ENCODE data around the gene GPRC5D.
A peak's percentile ranks its signal among the peaks of the same experiment; 100 is the strongest.

GPRC5D gene

GRCh38 chr12:12965836-12966235 is 13.9 kb upstream of the GPRC5D start:
- Histone ChIP-seq H3K79me2 (ENCODE audit: insufficient read depth, low read length) (no peaks in the 10 kb centered on the region), H3K9me3 (ENCODE audit: insufficient read depth, low read depth, low read length) (no peaks in the 10 kb centered on the region), H4K20me1 (ENCODE audit: insufficient read depth, low read length, poor library complexity, severe bottlenecking) (no peaks in the 10 kb centered on the region), H3K4me2 (ENCODE audit: low read depth, low read length, poor library complexity, severe bottlenecking) (no peak overlapping the region), H2AFZ (ENCODE audit: low read length) (no peak overlapping the region), H3K27me3 (ENCODE audit: insufficient read depth, low read length, poor library complexity, severe bottlenecking) (no peaks in the 10 kb centered on the region), H3K36me3 (ENCODE audit: insufficient read depth, low read length) (no peaks in the 10 kb centered on the region), H3K9me2 (replicated peaks; ENCODE audit: low read depth, low read length) (no peaks in the 10 kb centered on the region), H3K4me1 (ENCODE audit: insufficient read depth, low read length, poor library complexity, severe bottlenecking) (peaks cover 10% of the 10 kb centered on the region), H3K9ac (ENCODE audit: low read depth, low read length, poor library complexity, severe bottlenecking) (no peak overlapping the region), H3K4me3 (ENCODE audit: low read length, poor library complexity, severe bottlenecking) (no peak overlapping the region), H3F3A (ENCODE audit: low read depth) (no peaks in the 10 kb centered on the region)
- no peak for TF ChIP-seq EZH2phosphoT487 (IDR thresholded peaks at IDR 0.05; ENCODE audit: borderline replicate concordance)
- TF ChIP-seq CTCF (conservative IDR thresholded peaks at IDR 0.05; ENCODE audit: low read length), result no peak

- Histone ChIP-seq H3K4me1 (ENCODE audit: insufficient read depth, low read length, poor library complexity, severe bottlenecking) (peaks cover 10% of the 10 kb centered on the region), H3K79me2 (ENCODE audit: insufficient read depth, low read length) (no peaks in the 10 kb centered on the region), H3K4me2 (ENCODE audit: low read depth, low read length, poor library complexity, severe bottlenecking) (no peak overlapping the region), H3K9ac (ENCODE audit: low read depth, low read length, poor library complexity, severe bottlenecking) (no peak overlapping the region), H3K36me3 (ENCODE audit: insufficient read depth, low read length) (no peaks in the 10 kb centered on the region), H3K9me3 (ENCODE audit: insufficient read depth, low read depth, low read length) (no peaks in the 10 kb centered on the region), H4K20me1 (ENCODE audit: insufficient read depth, low read length, poor library complexity, severe bottlenecking) (no peaks in the 10 kb centered on the region), H3K27me3 (ENCODE audit: insufficient read depth, low read length, poor library complexity, severe bottlenecking) (no peaks in the 10 kb centered on the region), H3K9me2 (replicated peaks; ENCODE audit: low read depth, low read length) (no peaks in the 10 kb centered on the region), H3K4me3 (ENCODE audit: low read length, poor library complexity, severe bottlenecking) (no peak overlapping the region), H2AFZ (ENCODE audit: low read length) (peak overlapping the region; percentile 58), H3F3A (ENCODE audit: low read depth) (no peaks in the 10 kb centered on the region)
- TF ChIP-seq EZH2phosphoT487 (IDR thresholded peaks at IDR 0.05; ENCODE audit: borderline replicate concordance), result no peak
- no peak for TF ChIP-seq CTCF (conservative IDR thresholded peaks at IDR 0.05; ENCODE audit: low read length)
Measured at GRCh38 chr12:12964255-12964654, 12.3 kb upstream of the GPRC5D start.

GRCh38 chr12:12960639-12961209 is 8.8 kb upstream of the GPRC5D start:
- Histone ChIP-seq H3F3A (ENCODE audit: low read depth) (no peaks in the 10 kb centered on the region), H3K4me3 (ENCODE audit: low read length, poor library complexity, severe bottlenecking) (no peak overlapping the region), H3K27me3 (ENCODE audit: insufficient read depth, low read length, poor library complexity, severe bottlenecking) (no peaks in the 10 kb centered on the region), H3K9ac (ENCODE audit: low read depth, low read length, poor library complexity, severe bottlenecking) (no peak overlapping the region), H3K36me3 (ENCODE audit: insufficient read depth, low read length) (no peaks in the 10 kb centered on the region), H3K4me1 (ENCODE audit: insufficient read depth, low read length, poor library complexity, severe bottlenecking) (peaks cover 10% of the 10 kb centered on the region), H2AFZ (ENCODE audit: low read length) (no peak overlapping the region), H3K9me3 (ENCODE audit: insufficient read depth, low read depth, low read length) (no peaks in the 10 kb centered on the region), H4K20me1 (ENCODE audit: insufficient read depth, low read length, poor library complexity, severe bottlenecking) (no peaks in the 10 kb centered on the region), H3K79me2 (ENCODE audit: insufficient read depth, low read length) (no peaks in the 10 kb centered on the region), H3K9me2 (replicated peaks; ENCODE audit: low read depth, low read length) (no peaks in the 10 kb centered on the region), H3K4me2 (ENCODE audit: low read depth, low read length, poor library complexity, severe bottlenecking) (no peak overlapping the region)
- TF ChIP-seq CTCF (conservative IDR thresholded peaks at IDR 0.05; ENCODE audit: low read length), result no peak
- no peak for TF ChIP-seq EZH2phosphoT487 (IDR thresholded peaks at IDR 0.05; ENCODE audit: borderline replicate concordance)

Measured in Loucy (cell line).